HG02610 (cell line): ENCODE results near the gene TNFAIP2.
A peak's percentile ranks its signal among the peaks of the same experiment; 100 is the strongest.

Experiments
- ATAC-seq: cut with Tn5 transposase; IDR thresholded peaks from one replicate; pipeline ENCODE4 v1.9.1; 2021; ENCODE audit warnings: mild to moderate bottlenecking, moderate library complexity; ENCODE audit not compliant: unreplicated experiment

Gene TNFAIP2

DNA sequence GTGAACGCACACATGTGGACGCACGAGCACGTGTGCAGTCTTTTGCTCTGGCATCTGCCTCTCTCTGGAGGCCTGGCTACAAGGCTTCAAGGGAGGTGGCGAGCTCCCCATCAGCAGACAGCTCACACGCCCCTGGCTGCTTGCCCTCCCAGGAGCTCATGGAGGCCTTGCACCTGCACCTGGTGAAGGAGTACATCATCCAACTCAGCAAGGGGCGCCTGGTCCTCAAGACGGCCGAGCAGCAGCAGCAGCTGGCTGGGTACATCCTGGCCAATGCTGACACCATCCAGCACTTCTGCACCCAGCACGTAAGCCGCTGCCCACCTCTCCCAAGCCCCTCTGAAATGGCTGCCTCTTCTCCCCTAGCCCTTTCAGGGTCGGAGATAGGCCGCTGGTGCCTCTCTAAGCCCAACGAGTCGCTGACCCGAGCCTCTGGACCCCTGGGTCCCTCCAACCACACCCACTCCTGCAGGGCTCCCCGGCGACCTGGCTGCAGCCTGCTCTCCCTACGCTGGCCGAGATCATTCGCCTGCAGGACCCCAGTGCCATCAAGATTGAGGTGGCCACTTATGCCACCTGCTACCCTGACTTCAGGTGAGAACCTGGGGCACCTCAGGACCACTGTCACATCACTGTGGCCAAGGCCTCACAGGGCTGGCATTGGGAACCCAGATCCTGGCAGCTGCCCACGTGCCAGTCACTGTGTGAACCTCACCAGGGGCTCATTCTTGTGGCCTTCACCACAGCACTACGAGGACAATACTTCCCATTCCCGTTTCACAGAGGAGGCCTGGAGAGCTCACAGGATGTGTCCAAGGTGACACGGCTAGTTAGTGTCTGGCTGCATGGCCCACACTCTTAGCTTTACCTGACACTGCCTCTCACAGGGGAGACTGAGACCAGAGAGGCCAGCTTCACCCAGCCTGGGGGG is 10.2 kb downstream of the TNFAIP2 start:
- no peak for ATAC-seq

DNA sequence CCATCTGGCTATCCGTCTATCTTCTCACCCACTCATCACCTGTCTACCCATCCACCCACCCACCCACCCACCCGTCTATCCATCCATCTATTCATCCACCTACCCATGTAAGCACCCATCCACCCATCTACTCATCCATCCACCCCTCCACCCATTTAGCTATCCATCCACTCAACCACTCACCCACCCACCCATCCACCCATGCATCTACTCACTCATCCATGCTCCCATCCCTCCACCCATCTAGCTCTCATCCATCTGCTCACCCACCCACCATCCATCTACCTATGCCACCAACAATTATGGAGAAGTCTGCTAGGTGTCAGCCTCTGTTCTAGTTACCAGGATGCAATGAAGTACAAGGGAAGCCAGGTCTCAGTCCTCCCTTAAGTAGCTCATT is 11.1 kb downstream of the TNFAIP2 start:
- no peak for ATAC-seq

DNA sequence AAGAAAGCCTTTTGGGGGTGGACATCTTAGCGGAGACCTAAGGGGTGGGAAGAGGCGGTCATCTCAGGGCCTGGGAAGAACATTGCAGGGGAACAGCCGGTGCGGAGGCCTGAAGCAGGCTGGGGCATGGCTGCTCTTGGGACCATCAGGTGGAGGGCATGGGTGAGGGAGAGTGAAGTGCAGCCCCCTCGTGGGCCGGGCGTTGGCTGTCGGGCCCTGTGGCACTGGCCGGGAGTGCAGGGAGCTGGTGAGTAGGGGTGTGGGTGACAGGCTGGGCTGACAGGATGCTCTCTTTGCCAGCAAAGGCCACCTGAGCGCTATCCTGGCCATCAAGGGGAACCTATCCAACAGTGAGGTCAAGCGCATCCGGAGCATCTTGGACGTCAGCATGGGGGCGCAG is 11.7 kb downstream of the TNFAIP2 start:
- no peak for ATAC-seq

DNA sequence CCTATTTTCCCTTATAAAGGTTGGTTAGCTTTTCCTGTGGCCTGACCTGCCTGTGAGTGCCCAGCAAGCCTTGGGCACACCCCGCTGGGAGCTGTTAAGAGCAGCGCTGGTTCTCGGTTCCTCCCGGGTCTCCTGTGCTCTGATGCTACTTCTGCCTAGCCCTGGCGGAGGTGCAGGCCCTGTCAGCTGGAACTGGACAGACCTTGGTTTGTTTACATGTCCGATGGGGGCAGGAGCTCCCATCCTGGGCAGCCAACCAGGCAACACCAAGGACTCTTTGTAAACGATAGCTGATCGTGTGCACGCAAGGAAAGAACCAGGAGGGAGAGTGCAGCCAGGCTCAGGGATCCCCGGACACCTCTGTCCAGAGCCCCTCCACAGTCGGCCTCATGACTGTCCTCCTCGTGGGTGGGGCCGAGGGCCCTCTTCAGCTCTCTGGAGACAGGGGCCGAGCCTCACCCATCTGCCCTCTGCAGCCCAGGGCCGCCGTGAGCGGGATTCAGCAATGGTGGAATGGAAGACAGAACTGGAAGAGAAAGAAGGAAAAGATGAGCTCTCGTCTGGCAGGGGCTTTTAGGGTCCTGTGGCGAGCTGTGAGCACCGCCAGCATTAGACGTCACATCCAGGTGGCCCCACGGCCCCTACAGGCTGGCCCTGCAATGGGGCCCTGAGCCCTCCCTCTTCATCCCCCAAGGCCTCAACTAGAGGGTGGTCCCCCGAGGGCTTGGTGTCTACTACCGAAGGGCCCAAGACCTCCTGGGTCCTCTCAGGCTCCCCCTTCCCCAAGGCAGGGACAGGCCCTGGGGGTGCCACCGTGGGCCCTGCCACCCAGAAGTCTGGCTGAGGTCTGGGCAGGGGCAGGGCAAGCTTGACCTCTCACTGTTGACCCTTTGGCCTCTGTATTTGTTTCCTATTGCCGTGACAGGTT is 12.3 kb downstream of the TNFAIP2 start:
- no peak for ATAC-seq

DNA sequence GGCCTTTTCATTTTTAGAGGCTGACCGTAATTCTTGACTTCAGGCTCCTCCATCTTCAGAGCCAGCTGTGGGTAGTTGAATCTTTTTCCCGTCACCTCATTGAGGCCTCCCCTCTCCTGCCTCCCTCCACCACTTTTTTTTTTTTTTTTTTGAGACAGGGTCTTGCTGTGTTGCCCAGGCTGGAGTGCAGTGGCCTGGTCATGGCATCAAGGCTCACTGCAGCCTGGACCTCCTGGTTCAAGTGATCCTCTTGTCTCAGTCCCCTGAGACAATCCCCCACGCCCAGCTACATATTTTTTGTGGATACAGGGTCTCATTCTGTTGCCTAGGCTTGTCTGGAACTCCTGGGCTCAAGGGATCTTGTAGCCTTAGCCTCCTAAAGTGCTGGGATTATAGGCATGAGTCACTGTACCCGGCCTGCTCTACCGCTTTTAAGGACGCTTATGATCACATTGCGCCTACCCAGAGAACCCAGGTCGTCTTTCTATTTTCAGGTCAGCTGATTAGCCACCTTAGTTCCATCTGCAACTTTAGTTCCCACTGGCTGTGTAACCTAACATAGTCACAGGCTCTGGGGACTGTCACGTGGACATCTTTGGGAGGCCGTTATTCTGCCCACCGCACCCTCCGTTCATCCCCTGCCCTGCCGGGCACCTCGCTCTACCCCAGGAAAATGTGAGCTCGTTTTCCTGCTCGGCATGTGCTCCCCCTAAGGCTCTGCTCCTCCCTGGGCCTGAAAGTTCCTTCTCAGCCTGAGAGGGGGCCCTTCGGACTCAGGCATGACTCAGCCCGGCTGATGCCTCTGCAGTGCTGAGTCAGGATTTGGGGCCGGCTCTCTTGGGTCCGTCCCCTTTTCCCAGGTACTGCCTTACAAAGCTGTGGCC is 13.4 kb downstream of the TNFAIP2 start:
- ATAC-seq, result no peak

DNA sequence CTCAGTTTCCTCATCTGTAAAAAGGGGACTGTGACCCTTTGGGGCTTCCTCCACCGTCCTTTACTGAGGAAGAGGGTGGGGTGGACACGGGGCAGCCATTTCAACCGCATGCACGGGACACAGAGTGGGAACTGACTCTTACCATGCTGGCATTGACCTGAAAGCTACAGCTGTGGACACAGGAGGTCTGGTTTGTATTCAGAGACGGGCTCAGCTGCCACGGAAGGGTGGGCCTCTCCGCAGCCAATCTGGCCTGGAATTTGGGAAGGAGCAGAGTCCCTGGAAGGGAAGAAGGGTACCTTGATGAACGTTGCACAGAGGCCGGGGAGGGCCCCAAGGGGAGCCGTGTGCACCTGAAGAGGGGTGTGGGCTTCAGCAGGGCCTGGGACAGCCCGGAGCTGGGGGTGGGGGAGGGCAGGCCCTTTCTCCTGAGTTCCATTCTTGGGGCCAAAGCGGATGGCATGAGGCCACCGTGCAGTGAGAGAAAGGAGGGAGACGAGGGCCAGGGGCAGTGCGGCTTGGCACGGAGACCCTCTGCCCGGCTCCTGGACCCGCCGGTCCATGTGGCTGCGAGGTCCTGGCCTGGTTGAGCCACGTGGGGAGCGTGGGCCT is 14.5 kb downstream of the TNFAIP2 start:
- ATAC-seq, result no peak

DNA sequence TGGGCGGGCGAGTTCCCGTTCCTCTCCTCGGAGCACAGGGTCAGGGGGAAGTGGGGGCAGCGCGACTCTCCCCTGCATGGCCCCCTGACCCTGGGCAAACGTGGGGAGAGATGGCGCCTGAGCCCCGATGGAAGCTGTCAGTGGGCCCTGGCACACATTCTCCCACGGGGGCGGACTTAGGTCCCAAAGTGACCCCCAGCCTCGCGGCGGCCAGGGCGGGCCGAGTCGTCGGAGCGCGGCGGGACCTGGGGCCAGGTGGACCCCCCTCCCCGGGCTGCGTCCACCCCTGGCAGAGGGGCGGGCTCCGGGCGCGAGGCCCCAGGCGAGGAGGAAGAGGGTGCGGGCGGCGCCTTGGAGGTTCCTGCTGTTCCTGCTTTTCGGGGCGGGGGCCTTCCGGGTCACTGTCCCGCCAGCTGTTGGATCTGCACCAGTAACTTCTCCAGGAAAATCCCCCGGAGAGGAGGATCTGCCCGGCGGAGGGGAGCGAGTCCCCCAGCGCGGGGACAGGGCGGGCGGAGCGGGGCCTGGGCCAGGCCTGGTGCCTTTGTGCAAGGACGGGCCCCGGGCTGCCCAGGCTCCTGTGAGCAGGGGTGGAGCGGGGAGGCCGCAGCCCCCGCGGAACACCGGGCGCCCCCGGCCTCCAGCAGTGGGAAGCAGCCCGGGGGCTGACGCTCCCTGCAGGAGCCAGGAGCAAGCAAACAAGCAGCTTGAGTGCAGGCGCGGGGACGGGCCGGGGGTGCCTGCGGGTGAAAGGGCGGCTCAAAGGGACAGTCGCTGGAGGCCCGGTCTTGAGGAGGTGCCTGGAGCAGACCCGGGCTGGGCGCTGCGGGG is 15.3 kb downstream of the TNFAIP2 start:
- ATAC-seq, result no peak

DNA sequence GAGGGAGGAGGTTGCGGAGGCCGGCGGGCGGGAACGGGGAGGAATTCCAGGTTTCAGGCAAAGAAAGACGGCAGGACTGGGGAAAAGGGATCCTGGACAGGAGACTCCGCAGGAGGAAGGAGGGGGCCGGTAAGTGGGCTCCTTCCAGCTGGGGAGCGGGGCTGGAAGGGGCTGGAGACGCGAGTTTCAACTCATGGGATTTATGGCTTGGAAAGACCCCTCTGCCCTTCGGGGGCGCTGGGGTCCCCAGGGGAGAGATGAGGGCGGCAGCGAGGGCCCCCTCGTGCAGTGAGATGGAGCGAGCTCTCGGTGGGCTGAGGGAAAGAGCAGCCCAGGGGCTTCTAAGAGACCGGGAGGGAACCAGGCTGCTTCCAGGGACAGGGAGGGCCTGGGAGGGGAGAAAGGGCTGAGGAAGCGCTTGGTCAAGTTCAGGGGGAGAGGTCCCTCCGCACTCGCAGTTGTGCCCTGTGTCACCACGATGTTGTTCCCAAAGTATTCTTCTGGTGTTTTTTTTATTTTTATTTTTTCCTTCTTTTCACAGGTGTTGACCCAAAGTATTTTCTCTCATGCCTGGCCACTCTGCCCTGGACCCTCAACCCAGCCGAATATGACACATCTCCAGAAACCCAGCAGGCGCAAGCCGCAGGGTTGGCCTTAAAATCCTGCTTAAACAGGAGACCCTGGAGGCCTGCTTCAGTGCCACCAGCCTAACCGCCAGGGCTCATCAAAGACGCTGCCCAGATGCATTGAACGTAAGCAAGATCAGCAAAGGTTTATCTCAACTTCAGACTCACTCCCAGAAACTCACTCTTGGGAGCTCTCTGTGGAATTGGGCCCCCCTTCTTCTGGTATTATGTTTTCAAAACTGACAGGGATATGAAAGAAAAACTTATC is 16.1 kb downstream of the TNFAIP2 start:
- ATAC-seq, result no peak

DNA sequence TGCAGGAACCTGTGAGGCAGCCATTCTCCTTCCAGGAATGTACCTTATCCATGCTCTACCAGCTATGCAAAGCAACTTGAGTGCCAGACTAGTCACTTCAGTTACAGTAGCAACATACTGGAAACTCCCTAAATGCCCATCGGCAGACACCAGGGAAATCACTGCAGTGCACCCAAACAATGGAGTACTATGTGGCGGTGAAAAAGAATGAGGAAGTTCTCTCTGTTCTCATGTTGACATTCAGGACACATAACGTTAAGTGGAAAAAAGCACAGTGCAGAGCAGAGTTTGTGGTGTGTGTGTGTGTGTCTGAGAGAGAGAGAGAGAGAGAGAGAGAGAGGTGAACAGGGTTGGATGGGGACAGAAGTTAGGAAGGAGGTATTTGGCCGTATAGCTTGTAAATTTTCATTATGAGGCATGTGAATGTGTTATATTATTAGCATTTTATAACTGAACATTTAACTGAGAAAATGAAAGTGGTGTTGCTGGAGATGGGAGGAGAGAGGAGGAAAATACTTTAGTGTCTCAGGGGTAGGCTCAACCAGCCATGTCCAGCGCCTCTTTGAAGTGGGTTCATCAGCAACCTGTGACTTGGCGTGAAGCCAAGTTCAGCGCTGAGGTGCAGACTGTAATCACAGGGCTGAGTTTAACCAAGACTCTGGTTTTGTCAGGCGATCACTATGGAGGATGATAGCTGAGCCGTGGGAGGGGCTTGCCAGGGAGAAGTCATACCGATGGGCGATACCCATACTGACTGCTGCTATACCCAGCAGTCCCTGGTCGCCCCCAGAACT is 17.3 kb downstream of the TNFAIP2 start:
- peak; percentile 74 for ATAC-seq

DNA sequence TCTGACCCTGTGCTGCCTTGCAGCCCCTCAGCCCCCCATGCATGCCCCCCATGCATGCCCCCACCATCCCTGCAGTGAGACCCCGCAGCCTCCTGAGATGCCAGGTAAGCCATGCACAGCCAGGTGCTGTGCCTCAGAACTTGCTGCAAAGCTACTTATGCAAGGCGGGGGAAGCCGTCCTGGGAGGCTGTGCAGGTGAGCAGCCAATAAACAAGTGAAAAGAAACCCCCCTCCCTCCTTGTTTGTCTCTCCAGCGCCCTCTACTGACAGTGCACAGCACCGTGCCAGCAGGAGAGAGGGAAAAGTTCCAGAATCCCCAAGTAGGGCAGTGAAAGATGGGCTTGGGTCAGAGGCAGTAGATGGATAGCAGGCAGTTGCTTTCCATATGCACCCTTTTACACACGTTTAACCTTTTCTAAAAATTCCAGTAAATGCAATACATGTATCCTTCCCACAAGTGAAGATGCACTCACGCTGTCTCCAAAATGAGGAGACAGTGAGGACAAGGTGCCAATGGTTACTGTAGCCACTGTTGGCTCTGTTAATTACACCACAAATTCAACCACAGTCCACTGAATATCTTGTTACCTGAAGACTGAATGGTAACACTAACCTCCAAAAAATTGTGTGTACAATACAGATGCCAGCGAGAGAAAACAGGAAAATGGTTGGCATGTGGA is 18.0 kb downstream of the TNFAIP2 start:
- ATAC-seq, result peak; percentile 3

DNA sequence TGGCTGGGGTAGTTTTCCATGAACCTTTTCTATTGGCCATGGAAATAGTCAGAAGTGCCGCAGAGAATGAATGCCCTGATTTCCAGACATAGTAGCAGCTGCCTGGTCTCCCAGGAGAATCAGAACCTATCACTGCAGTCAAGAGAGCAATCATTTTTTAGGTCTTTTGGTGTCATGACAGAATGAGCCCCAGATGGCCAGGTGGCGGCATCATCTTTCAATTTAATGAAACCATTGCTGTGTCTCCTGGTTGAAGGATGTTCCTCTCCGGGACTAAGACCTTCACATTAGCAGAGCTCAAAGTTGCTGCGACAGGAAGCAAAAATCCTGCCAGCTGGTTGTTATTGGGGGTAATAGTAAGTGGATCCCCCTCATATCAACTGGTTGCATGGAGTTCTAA is 18.8 kb downstream of the TNFAIP2 start:
- ATAC-seq, result no peak

DNA sequence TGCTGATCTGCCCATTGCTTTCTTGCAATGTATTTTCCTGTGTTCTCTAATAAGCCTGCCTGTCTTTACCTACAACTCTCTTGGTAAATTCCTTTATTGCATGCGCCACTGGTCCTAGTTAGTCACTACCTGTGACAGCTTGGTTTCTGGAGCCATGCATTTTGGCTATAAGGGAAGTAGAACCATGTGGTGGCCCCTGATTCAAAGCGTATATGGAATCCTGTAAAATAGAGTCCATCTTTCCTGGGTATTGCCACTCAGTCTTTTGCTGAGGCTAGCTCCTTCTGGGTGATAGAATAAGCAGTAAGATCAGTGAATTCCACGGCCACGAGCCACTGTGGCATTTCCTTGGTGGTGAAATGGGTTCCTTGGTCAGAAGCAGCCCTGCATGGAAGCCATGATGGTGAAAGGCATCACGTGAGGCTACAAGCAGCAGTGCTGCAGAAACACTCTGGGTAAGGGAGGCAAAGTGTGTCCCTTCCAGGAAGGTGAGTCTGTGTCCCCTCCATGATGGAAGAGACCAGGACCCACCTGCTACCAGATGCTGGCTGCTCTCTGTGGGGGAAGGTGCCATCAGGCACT is 19.6 kb downstream of the TNFAIP2 start:
- ATAC-seq, result no peak

DNA sequence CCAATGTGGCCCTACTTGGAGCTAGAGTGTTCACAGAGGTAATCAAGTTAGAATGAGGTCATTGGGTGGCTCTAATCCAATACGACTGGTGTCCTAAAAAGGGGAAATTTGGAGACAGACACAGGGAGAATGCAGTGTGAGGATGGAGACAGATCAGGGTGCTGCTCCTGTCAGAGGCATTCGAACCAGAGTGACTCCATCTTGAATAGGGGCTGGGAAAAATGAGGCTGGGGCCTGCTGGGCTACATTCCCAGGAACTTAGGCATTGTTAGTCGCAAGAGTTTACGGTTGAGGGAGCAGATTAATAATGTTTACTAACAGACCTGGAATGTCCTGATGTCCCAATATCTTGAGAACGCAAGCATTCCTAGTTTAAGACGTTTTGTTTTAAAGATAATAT is 20.2 kb downstream of the TNFAIP2 start:
- ATAC-seq, result no peak

DNA sequence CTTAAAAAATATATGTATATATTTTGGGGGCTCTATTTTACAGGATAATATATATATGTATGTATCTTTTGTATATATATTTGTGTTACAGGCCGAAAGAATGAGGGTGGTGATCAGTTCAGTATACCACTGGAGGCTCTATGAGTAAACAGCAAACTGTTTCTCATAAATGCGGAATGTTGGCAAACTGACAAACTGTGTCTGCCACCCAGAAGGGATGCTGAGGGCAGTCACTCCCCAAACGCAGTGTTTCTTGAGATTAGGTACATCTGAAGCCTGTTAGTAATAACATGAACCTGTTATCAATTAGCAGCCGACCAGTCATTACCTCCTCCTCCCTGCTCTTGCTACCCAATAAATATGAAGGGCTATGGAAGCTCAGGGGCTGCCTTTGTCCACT is 20.8 kb downstream of the TNFAIP2 start:
- no peak for ATAC-seq

DNA sequence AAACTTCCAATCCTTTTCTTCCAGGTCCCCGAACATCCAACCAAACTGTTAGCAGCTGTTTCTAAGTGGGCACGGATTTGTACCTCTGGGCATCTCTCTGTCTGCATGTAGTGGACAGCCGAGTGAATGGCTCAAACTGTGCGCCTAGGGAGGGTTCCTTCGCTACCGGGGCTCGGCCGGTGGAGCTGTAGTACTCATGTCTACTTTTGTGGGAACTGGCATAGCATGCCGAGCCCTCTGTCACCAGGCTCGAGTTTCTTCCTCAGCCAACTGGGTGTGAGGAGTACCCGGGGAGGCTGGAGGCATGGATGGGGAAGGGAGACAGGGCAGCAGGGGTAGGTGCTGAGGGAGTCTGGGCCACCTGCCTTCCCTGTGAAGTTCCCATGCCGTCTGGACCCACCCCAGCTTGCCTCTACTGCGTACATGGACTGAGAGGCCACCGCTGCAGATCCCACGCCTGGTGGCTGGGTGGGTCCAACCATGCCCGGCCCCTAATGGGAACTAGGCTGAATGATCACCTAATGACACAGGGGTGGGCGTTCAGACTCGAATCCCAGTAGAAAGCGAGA is 23.0 kb downstream of the TNFAIP2 start:
- no peak for ATAC-seq
